ENCODE data around the gene MAP3K3.
A peak's percentile ranks its signal among the peaks of the same experiment; 100 is the strongest.

MAP3K3 gene

DNA sequence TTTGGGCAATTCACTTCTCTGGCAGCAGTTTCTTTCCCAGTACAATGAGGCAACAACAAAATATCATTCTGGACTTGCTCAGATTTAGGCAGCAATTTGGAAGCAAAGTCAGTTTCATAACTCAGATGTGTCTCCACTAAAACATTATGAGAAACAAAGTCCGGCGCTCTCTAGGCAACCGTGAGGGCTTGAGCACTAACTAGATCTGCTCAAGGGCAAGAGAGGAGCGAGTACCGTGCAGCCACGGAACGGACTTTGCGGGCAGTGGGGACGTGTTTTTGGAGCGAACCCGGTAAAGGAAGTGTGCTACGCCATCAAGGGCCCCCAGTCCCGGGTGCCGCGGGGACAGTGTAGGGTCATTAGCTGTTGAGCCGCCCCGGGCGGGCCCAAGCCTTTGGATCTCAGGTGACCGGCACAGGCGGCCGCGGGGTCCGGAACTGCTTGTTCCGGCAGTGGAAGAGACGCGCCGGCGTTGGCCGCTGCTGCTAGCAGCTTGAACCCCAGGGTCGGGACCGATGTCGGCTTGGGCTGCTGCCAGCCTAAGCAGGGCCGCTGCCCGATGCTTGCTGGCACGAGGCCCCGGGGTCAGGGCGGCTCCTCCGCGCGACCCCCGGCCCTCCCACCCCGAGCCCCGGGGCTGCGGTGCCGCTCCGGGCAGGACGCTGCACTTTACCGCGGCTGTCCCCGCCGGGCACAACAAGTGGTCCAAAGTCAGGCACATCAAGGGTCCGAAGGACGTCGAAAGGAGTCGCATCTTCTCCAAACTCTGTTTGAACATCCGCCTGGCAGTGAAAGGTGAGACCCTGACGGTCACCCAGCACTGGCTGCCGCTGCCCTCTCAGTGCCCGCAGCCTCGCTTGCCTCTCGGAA, 21.4 kb upstream of the MAP3K3 start, which contains the start of gene TACO1:
TSS of gene TACO1 (plus strand) at position 327 of the 870 bp plus-strand sequence. CDS start at position 516, 189 bp downstream.
- TF ChIP-seq, protein P1, sequence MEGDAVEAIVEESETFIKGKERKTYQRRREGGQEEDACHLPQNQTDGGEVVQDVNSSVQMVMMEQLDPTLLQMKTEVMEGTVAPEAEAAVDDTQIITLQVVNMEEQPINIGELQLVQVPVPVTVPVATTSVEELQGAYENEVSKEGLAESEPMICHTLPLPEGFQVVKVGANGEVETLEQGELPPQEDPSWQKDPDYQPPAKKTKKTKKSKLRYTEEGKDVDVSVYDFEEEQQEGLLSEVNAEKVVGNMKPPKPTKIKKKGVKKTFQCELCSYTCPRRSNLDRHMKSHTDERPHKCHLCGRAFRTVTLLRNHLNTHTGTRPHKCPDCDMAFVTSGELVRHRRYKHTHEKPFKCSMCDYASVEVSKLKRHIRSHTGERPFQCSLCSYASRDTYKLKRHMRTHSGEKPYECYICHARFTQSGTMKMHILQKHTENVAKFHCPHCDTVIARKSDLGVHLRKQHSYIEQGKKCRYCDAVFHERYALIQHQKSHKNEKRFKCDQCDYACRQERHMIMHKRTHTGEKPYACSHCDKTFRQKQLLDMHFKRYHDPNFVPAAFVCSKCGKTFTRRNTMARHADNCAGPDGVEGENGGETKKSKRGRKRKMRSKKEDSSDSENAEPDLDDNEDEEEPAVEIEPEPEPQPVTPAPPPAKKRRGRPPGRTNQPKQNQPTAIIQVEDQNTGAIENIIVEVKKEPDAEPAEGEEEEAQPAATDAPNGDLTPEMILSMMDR (IDR thresholded peaks at IDR 0.05): no peak
- Histone ChIP-seq H3K4me3 (peak within 1 kb of the TSS; percentile 82), H3K27ac (peak within 1 kb of the TSS; percentile 78 to 81)
- peak; percentile 87 for DNase-seq (ENCODE audit: low spot score)

DNA sequence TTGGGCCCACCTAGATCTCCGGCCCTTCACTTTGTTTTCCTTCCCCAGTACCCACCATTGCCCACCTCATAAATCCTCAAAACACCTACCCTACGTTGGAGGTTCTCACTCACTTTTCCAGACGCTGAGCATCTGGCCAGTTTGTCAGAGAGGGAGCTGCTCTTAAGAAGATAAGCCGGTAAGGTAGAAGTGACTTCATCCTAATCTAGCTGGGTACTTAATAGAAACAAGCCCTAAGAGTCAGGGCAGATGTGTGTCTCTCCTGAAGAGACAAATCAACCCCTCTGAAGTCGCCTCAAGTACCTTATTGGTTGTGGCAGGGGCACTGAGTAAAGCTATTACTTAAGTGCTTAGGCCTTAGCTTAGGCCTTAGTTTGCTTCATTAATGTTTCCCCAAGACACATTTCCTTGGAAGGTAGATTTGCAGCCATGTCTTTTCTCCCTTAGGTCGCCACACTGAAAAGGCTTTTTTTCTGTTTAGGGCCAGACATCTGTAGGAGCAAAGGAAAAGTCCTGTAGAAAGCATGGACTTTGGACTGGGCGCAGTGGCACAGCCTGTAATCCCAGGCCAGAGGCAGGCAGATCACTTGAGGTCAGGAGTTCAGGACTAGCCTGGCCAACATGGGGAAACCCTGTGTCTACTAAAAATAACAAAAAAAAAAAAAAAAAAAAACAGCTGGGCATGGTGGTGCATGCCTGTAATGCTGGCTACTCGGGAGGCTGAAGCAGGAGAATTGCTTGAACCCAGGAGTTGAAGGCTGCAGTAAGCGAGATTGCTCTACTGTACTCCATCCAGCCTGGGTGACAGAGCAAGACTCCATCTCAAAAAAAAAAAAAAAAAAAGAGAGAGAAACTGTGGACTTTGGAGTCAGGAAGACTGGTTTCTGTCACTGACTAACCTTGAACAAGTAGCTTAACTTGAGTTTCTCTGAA, 20.5 kb upstream of the MAP3K3 start:
- TF ChIP-seq, protein P1 (IDR thresholded peaks at IDR 0.05): no peak
- Histone ChIP-seq H3K4me3 (peak overlapping the region; percentile 82), H3K27ac (peak overlapping the region; percentile 78 to 81)
- no peak for DNase-seq (ENCODE audit: low spot score)

DNA sequence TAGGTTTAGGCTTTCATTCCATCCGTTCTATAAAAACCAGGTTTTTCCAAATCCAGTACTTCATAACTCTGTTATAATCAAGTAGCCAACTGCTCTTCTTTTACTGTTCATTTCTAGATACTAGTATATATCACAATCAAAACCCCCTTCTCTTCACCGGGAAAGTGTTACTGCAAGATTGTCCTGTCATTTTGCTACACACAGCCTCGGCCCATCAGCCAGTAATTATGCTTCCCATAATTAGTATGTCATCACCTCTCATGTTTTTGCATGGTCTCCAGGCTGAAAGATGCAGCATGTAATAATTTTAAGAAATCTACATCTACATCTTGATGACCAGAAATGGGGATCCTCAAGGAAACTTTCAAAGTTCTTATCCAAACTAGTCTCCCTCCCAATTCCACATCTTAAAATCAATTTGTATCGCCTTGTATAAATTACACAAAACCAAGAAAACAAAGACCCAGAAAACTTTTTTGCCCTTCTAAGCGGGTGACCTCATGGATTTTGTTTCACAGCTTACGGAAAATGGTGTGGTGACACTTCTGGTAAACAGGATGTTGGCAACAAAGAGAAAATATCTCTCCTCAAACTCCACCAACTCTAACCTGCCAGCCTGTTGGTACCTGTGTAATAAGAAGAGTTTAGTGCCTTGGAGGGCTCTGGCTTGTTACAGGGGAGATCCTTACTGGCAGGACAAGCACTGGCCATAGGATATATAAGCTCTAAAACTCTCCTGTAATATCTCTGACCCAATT, 12.2 kb upstream of the MAP3K3 start:
- no peak for DNase-seq (ENCODE audit: low spot score)
- Histone ChIP-seq H3K4me3 (no peak overlapping the region), H3K27ac (no peak overlapping the region)
- TF ChIP-seq, protein P1 (IDR thresholded peaks at IDR 0.05): no peak

DNA sequence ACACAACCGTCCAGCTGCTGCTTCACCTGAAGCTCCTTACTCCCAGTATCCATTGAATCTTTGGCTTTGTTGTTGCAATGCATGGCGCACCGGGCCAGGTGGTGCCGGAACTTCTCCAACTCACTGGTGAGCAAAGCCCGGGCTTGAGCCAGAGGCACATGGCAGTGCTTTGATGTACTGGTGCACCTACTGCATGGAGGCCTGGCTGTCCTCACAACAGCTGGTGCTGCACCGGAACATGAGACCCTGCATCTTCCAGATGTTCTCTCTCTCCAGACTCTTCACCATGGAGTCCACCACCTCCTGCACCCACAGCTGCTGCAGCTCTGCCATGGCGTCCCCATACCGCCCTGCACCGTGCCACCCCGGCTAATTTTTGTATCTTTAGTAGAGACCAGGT, 11.4 kb upstream of the MAP3K3 start:
- Histone ChIP-seq H3K4me3 (no peak overlapping the region), H3K27ac (no peak overlapping the region)
- DNase-seq (ENCODE audit: low spot score): no peak
- TF ChIP-seq, protein P1 (IDR thresholded peaks at IDR 0.05): no peak

DNA sequence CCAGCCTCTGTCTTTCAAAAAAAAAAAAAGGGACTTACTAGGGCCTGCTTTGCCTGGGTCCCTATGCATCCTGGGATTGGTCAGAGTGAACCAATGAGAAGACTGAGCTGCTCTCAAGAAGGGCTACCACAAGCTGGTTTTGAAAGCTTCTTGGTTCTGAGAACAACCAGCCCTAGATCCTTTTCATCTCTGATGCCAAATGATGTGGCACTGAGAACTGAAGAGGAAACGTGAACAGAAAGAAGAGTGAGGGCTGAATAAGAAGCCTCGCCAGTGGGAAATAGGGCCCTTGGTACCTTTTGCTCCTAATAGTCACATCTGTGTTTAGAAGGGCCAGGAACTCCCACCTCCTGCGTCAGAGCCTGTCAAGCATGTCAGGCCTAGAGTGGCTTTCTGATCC, 10.9 kb upstream of the MAP3K3 start:
- no peak overlapping the region for H3K4me3 ChIP-seq
- no peak for DNase-seq (ENCODE audit: low spot score)
- TF ChIP-seq, protein P1 (IDR thresholded peaks at IDR 0.05): no peak
- H3K27ac ChIP-seq: no peak overlapping the region

DNA sequence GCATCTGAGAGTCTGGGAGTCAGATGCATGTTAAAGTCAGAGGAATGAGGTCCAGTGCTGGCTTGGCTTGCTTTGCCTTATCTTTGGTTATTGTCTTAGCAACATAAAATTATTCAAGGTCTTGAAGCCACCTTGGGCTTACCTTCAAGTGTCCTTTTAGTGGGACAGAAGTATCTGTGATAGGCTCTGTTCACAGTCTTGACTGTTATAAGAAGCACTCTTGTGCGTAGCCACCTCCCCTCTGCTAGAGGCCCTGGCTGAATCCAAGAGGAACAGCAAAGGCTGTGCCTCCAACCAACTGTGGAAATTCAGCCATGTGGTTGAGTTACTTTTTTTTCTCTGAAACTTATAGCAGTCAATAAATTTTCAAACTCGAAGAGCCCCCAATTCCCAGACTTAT, 8.6 kb upstream of the MAP3K3 start:
- Histone ChIP-seq H3K27ac (no peak overlapping the region), H3K4me3 (no peak overlapping the region)
- TF ChIP-seq, protein P1 (IDR thresholded peaks at IDR 0.05): no peak
- DNase-seq (ENCODE audit: low spot score): no peak
